Inflammatory macrophage treated with lipopolysaccharide for 4 hours (primary cell): ENCODE results near the gene NKX2-1.
"Not testable (repeated sequence)": the region's sequence is repeated elsewhere in the genome, so short reads cannot be mapped to it uniquely, and the experiment has no call there.

ENCODE experiments used
- DNase-seq: peaks from one replicate; pipeline ENCODE4 v3.0.0-alpha.2; 2020

NKX2-1 gene

GRCh38 chr14:36519431-36520321 lies at the start of gene NKX2-1:
NKX2-1 (minus strand) TSS chr14:36520232; CDS start chr14:36520129, 103 bp downstream.
- DNase-seq: no peak

GRCh38 chr14:36556811-36557433 lies 36.9 kb upstream of the NKX2-1 start:
- DNase-seq: peak; percentile 1

- DNase-seq: no peak
Observed at GRCh38 chr14:36555998-36556743, 36.1 kb upstream of the NKX2-1 start.

- DNase-seq: peak; percentile 29
Observed at GRCh38 chr14:36553656-36554260, 33.7 kb upstream of the NKX2-1 start.

GRCh38 chr14:36550899-36551298 lies 30.9 kb upstream of the NKX2-1 start:
- no peak for DNase-seq

- DNase-seq: not testable (repeated sequence)
Observed at GRCh38 chr14:36544280-36544679, 24.2 kb upstream of the NKX2-1 start.

GRCh38 chr14:36538051-36538450 lies 18.0 kb upstream of the NKX2-1 start:
- no peak for DNase-seq

- DNase-seq: peak; percentile 11
Observed at GRCh38 chr14:36529062-36529461, 9.0 kb upstream of the NKX2-1 start.

GRCh38 chr14:36525746-36526099 lies 5.7 kb upstream of the NKX2-1 start:
- DNase-seq: no peak

GRCh38 chr14:36524874-36525745 lies 5.1 kb upstream of the NKX2-1 start:
- no peak for DNase-seq

- no peak for DNase-seq
Observed at GRCh38 chr14:36524220-36524837, 4.3 kb upstream of the NKX2-1 start.

- no peak for DNase-seq
Observed at GRCh38 chr14:36522972-36523715, 3.1 kb upstream of the NKX2-1 start.

- no peak for DNase-seq
Observed at GRCh38 chr14:36522347-36522971, 2.4 kb upstream of the NKX2-1 start.

- no peak for DNase-seq
Observed at GRCh38 chr14:36521598-36522345, 1.7 kb upstream of the NKX2-1 start.

GRCh38 chr14:36520601-36521525 lies 831 bp upstream of the NKX2-1 start:
- DNase-seq: peak; percentile 6

GRCh38 chr14:36518586-36519430 lies 1.2 kb downstream of the NKX2-1 start:
- DNase-seq: no peak

- DNase-seq: no peak
Observed at GRCh38 chr14:36518031-36518585, 1.9 kb downstream of the NKX2-1 start.
